Type B pancreatic cell (in vitro differentiated cells): Measurements from ENCODE around the gene CREBRF. TPM values are rescaled to one million over a fixed set of nuclear protein-coding genes. Genes with fewer than 3 reads are reported as not detected.

Source experiments
- DNase-seq: peaks from one replicate; pipeline ENCODE4 v3.0.0; 2021; ENCODE audit warnings: mixed read lengths; ENCODE audit not compliant: unreplicated experiment; ENCODE audit errors: extremely low spot score
- H3K27ac Mint-ChIP-seq: 2 replicates; pipeline ENCODE4 v1.8.0; 2021; ENCODE audit warnings: mild to moderate bottlenecking, mixed read lengths
- H3K27me3 Mint-ChIP-seq: 2 replicates; pipeline ENCODE4 v1.8.0; 2021; ENCODE audit warnings: mixed read lengths
- H3K36me3 Mint-ChIP-seq: 2 replicates; pipeline ENCODE4 v1.8.0; 2021; ENCODE audit warnings: mixed read lengths
- H3K4me1 Mint-ChIP-seq: one replicate; pipeline ENCODE4 v1.8.0; 2021; ENCODE audit warnings: mixed read lengths; ENCODE audit not compliant: unreplicated experiment
- H3K4me3 Mint-ChIP-seq: 2 replicates; pipeline ENCODE4 v1.8.0; 2021; ENCODE audit warnings: mild to moderate bottlenecking, mixed read lengths
- H3K9me3 Mint-ChIP-seq: 2 replicates; pipeline ENCODE4 v1.8.0; 2021; ENCODE audit warnings: mixed read lengths
- total RNA-seq: library from RNA; stranded (reverse); gene quantifications from 2 replicates; pipeline ENCODE4 v1.2.1, GENCODE V29; 2021; ENCODE audit warnings: low replicate concordance
- TF ChIP-seq, protein P1 (sequence below): fragments of 200-600 bp; sonication (generic); conservative IDR thresholded peaks from 2 replicates; pipeline ENCODE4 v1.5.0; 2021; ENCODE audit warnings: antibody characterized with exemption, mild to moderate bottlenecking

Gene CREBRF
- total RNA-seq, 1 donor from 2014 or later, result 11.9 TPM

DNA sequence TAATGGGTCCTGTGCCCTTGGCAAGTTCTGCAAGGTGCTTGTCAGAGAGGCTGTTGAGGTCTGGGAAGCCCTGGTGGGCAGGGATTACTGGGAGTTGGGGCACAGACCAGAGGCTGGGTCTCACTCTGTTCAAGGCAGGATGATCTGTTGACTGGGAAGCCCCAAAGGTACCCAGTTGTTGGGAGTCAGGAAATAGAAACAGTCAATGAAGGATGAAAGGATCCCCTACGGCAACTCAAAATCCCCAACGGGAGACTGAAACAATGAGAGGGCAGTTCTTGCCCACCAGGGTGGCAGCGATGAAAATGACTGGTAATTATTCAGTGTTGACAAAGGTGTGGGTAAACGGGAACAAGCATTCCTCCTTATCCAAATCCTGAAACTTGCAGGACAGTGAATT, 119.4 kb downstream of the CREBRF start:
- Mint-ChIP-seq H3K27me3 (peaks cover 3% of the 10 kb centered on the region), H3K9me3 (peaks cover 5% of the 10 kb centered on the region), H3K4me1 (peaks cover 5% of the 10 kb centered on the region), H3K27ac (no peak overlapping the region), H3K36me3 (no peaks in the 10 kb centered on the region), H3K4me3 (no peak overlapping the region)
- no peak for DNase-seq
- TF ChIP-seq, protein P1, sequence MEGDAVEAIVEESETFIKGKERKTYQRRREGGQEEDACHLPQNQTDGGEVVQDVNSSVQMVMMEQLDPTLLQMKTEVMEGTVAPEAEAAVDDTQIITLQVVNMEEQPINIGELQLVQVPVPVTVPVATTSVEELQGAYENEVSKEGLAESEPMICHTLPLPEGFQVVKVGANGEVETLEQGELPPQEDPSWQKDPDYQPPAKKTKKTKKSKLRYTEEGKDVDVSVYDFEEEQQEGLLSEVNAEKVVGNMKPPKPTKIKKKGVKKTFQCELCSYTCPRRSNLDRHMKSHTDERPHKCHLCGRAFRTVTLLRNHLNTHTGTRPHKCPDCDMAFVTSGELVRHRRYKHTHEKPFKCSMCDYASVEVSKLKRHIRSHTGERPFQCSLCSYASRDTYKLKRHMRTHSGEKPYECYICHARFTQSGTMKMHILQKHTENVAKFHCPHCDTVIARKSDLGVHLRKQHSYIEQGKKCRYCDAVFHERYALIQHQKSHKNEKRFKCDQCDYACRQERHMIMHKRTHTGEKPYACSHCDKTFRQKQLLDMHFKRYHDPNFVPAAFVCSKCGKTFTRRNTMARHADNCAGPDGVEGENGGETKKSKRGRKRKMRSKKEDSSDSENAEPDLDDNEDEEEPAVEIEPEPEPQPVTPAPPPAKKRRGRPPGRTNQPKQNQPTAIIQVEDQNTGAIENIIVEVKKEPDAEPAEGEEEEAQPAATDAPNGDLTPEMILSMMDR, result no peak

DNA sequence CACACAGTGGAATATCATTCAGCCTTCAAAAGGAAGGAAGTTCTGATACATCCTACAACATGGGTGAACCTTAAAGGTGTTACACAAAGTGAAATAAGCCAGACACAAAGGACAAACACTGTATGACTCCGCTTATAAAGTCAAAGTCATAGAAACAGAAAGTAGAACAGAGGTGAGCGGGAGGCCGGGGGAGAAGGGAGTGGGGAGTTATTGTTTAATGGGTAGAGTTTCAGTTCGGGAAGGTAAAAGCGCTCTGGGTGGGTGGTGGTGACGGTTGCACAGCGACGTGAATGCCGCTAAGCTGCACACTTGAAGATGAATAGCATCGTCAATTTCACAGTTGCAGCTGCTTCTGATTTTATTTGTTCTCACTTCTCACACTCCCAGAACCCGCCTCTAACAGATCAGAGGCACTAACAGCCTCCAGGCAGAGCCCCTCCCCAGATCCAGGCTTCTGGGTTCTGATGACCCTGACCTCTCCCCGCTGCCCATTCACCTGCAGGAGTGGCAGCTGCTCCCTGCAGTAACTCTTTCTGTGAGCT, 122.3 kb downstream of the CREBRF start:
- Mint-ChIP-seq H3K36me3 (no peaks in the 10 kb centered on the region), H3K4me3 (no peak overlapping the region), H3K9me3 (peaks cover 5% of the 10 kb centered on the region), H3K27ac (no peak overlapping the region), H3K27me3 (peaks cover 3% of the 10 kb centered on the region), H3K4me1 (peaks cover 5% of the 10 kb centered on the region)
- no peak for DNase-seq
- TF ChIP-seq, protein P1, result no peak

DNA sequence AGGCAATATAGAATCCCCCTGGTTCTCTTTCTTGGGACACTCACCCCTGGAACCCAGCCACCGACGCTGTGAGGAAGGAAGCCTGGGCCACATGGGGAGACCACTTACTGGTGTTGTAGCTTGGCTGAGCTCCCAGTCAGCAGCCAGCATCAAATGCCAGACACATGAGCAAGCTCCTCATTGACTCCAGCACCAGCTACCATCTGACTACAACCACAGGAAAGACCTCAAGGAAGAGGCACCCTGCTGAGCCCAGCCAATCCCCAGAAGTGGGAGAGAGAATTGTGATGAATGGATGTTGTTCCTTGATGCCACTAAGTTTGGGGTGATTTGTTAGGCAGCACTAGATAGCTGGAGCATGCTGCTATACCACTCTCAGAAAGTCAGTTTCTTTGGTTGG, 124.2 kb downstream of the CREBRF start:
- Mint-ChIP-seq H3K4me3 (no peak overlapping the region), H3K27ac (no peak overlapping the region), H3K27me3 (peaks cover 3% of the 10 kb centered on the region), H3K36me3 (no peaks in the 10 kb centered on the region), H3K4me1 (peaks cover 5% of the 10 kb centered on the region), H3K9me3 (peaks cover 5% of the 10 kb centered on the region)
- DNase-seq, result no peak
- TF ChIP-seq, protein P1, result no peak

DNA sequence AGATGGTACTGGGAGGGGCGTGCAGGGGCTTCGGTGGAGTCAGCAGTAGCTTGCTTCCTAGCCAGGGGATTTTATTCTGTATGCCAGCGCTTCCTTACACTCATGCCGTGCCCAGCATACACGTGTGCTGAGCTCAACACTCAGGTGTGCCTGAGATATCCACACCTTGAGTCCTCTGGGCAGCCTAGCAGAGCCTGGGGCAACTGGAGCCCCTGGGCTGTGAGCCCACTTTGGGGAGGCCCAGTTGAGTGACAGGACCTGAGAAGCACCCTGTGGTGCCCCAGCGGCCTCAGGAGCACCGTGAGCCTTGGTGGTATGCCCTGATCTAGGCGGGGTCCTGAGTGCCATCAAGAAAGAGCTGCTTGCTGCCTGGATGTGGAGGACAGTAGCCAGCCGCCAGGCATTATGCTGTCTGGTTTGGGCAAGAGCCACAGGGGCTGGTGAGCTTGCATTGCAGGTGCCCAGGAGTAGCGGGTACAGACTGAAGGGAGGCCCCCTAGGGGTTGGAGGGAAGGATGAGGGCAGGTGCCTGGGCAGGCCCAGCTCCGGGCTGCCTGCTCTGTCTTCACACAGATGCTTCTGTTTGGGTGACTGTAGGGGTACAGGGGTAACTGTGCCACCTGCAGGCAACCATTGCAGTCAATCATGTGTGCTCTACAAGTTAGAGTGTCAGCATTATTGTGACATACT, 131.0 kb downstream of the CREBRF start:
- Mint-ChIP-seq H3K27me3 (peaks cover 11% of the 10 kb centered on the region), H3K36me3 (no peaks in the 10 kb centered on the region), H3K4me1 (no peaks in the 10 kb centered on the region), H3K9me3 (no peaks in the 10 kb centered on the region), H3K27ac (no peak overlapping the region), H3K4me3 (no peak overlapping the region)
- no peak for DNase-seq
- TF ChIP-seq, protein P1, result peak; percentile 19

DNA sequence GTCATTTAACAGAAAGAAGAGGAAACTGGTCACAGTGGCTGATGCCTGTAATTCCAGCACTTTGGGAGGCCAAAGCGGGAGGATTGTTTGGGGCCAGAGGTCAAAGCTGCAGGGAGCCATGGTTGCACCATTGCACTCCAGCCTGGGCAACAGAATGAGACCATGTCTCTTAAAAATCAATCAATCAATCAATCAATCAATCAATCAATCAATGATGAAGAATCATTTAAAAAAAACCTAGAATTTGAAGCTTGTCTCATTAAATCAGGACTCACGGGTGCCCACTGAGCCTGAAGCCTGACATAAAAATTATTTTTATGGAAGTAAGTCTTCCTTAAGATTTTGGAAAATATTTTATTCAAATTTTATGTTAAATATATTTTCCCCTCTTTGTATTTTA, 132.1 kb downstream of the CREBRF start:
- Mint-ChIP-seq H3K4me3 (no peak overlapping the region), H3K36me3 (no peaks in the 10 kb centered on the region), H3K27ac (no peak overlapping the region), H3K9me3 (no peaks in the 10 kb centered on the region), H3K27me3 (peaks cover 15% of the 10 kb centered on the region), H3K4me1 (no peaks in the 10 kb centered on the region)
- no peak for DNase-seq
- TF ChIP-seq, protein P1, result no peak

Other genes starting within 250 kb of the CREBRF start
- 85.2 and 105 TPM in 2 replicates for gene ERGIC1, start 222.1 kb upstream of the CREBRF start, total RNA-seq
- 40.4 and 54.2 TPM in 2 replicates for gene RPL26L1, start 96.9 kb upstream of the CREBRF start, total RNA-seq
- gene ATP6V0E1, start 72.6 kb upstream of the CREBRF start, total RNA-seq, result 141 and 227 TPM in 2 replicates
- 7.8 and 9.0 TPM in 2 replicates for gene BNIP1, start 88.2 kb downstream of the CREBRF start, total RNA-seq
- gene NKX2-5, start 178.9 kb downstream of the CREBRF start, total RNA-seq, result 1.00 and 3.2 TPM in 2 replicates